Measurements from ENCODE around the gene ELAVL4. TPM values are rescaled to one million over a fixed set of nuclear protein-coding genes. Genes with fewer than 3 reads are reported as not detected.

Gene ELAVL4
- total and polyA plus RNA-seq, 2 of the 8 experiments (the other 6 are each of a cell fraction or from before 2014, with no cell fraction given): 0.21 to 0.89 TPM

GRCh38 chr1:50109116-50109515, 396 bp downstream of the ELAVL4 start (continued):
- TF ChIP-seq ATF2 (IDR thresholded peaks at IDR 0.05; ENCODE audit: low read length): no peak
